DMS153 treated with DMSO at 0.1 percent for 48 hours (cell line): ENCODE measurements around the gene HARBI1.

ENCODE experiments used
- DNase-seq: peaks from one replicate; lab custom pipeline; 2025; ENCODE audit not compliant: unreplicated experiment; lab: John Stamatoyannopoulos, UW

HARBI1 gene

GRCh38 chr11:46617134-46617971 is at the start of gene HARBI1, which contains the start of gene ATG13:
HARBI1 (minus strand) TSS chr11:46617227; CDS start chr11:46616237, 990 bp downstream.
ATG13 (plus strand) TSS chr11:46617553; CDS start chr11:46644292, 26,739 bp downstream.
- peak; percentile 79 for DNase-seq

DNA sequence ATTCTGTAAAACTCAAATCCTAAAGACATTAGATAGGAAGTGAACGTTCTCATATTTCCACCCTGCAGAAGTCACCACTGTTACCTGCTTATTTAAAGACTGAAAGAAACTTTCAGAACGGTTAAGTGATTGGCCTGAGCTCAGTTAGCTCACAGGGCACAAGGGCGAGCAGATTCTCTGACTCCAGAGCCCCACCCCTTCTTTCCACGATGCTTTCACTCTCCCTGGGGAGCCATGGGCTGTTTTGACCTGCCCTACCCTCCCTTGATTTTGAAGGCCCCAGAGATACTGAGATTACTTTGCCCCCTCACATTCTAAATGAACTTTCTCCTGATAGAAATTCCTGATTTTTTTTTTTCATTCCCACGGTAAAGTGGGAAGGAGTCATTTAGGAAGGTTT is 49.5 kb upstream of the HARBI1 start:
- DNase-seq: no peak

DNA sequence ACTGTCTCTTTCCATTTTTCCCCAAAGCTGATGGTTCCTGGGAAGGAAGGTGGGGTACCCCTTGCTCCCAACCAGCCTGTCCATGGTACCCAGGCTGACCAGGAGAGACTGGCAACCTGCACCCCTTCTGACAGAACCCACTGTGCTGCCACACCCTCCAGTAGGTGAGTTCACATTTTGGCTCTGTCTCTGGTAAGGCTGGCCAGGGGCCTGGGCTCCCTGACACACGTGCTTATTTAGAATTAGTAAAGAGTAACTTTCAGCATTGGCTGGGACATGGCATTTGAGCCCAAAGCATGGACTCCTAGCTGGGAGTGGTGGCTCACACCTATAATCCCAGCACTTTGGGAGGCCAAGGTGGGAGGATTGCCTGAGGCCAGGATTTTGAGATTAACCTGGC is 48.3 kb upstream of the HARBI1 start:
- no peak for DNase-seq

DNA sequence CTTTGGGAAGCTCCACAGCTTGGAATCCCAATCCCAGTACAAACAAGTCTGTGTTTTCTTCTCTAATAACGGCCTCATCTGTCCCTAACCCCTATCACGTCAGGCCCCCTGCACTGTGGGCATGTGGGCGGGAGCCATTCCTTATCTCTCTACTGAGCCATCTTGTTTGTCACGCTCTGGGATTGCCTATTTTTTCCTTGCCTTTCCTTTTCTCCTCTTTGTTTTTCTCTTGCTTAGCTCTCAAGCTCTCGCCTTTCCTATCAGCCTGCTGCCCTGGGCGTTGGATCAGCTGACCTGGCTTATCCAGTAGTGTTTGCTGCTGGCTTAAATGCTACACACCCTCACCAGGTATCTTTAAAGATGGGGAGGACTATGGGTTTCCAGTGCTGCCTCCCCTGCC is 47.6 kb upstream of the HARBI1 start:
- DNase-seq: no peak

GRCh38 chr11:46663277-46663940 is 46.4 kb upstream of the HARBI1 start:
- no peak for DNase-seq

DNA sequence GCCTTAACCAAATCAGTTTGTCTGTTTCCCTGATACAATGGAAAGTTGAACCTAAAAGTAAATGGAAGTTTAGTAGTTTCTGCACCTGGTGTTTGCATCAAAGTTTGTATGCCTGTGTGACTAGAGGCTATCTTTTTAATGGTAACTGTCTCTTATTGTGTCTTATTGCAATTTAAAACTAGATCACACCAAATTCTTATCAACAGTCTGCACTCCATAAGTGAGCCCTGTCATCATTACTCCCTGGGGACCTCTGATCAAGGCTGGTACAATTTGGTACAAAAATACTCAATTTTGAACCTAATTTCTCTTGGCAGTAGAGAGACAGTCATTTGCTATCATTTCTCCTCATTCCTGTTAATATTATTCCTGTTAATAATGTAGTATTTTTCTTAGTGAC is 45.3 kb upstream of the HARBI1 start:
- no peak for DNase-seq

DNA sequence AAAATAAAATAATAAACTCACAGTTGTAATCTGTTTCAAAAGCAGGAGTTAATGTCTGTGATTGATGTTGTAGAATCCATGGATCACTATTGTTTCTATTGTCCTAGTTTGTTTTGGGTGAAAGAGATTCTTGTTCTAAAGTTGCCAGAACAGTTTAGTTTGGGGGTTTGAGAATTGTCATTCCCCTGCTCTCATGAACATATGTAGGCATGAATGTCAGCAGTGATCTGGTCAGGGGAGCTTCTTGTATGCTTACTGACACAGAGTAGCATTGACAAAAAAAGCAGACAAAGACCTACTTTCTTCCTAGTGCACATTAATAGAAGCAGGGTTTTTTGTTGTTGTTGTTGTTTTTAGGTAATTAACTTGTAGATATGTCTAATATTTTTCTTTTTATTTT is 44.8 kb upstream of the HARBI1 start:
- no peak for DNase-seq

DNA sequence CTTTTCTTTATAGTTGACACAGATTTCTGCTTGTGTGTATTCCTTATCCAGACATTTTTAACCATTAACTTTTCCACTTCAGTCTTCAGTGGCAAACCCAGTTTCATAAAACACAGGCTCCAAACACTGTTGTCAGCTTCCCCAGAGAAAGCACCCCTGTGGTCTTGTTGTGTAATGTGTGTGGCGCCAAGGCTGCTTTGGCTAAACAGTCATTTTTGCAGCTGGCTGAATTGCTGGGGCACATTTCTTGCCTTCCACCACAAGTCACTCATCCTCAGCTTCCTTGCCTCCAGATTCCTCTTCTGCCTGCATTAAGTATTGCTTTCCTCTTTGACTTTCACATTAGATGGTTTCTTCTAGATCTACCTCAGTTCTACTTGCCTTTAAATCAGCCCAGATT is 42.9 kb upstream of the HARBI1 start:
- no peak for DNase-seq

DNA sequence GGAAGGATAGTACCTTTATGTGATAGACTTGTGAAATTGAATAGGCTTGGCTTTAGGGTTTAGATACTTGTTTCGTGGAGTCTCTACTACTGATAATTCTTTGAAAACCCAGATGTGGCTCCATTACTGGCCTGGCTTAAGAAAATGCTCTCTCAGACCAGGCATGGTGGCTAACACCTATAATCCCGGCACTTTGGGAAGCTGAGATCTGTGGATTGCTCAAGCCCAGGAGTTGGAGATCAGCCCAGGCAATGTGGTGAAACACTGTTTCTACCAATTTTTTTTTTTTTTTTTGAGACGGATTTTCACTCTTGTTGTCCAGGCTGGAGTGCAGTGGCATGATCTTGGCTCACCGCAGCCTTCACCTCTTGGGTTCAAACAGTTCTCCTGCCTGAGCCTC is 41.2 kb upstream of the HARBI1 start:
- no peak for DNase-seq

- no peak for DNase-seq
Observed at GRCh38 chr11:46657186-46657585, 40.2 kb upstream of the HARBI1 start.

GRCh38 chr11:46655631-46656030 is 38.6 kb upstream of the HARBI1 start:
- no peak for DNase-seq

DNA sequence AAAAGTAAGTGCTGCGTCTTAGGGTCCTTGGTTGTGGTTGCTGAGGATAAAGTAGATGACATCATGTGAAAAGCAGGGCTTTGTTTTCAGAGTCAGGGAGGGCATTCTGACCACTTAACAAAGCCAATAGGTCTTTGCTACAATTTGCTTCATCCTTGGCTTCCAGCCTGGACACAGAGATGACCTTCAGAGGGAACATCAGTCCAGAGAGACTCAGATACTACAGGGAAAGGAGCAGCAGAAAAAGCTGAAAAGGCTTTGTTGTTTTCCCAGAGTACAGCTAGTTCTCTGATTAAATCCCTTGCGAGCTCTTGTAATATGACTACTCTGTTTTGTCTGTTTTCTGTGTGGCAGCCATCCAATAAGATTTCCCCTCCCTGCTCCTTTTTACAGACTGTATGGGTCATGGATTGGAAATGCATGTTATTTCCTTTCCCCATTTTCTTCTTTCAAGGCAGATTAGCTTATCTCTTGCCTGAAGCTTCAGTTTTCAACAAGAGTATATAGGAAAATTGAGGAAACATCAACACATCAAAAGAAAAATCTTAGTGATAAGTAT is 32.2 kb upstream of the HARBI1 start:
- no peak for DNase-seq

GRCh38 chr11:46643986-46644385 is 27.0 kb upstream of the HARBI1 start:
- no peak for DNase-seq

- no peak for DNase-seq
Observed at GRCh38 chr11:46643531-46643930, 26.5 kb upstream of the HARBI1 start.

- no peak for DNase-seq
Observed at GRCh38 chr11:46642627-46643335, 25.8 kb upstream of the HARBI1 start.

GRCh38 chr11:46641639-46642038 is 24.6 kb upstream of the HARBI1 start:
- DNase-seq: no peak

- no peak for DNase-seq
Observed at GRCh38 chr11:46640036-46640788, 23.2 kb upstream of the HARBI1 start.

GRCh38 chr11:46639197-46639839 is 22.3 kb upstream of the HARBI1 start:
- no peak for DNase-seq

DNA sequence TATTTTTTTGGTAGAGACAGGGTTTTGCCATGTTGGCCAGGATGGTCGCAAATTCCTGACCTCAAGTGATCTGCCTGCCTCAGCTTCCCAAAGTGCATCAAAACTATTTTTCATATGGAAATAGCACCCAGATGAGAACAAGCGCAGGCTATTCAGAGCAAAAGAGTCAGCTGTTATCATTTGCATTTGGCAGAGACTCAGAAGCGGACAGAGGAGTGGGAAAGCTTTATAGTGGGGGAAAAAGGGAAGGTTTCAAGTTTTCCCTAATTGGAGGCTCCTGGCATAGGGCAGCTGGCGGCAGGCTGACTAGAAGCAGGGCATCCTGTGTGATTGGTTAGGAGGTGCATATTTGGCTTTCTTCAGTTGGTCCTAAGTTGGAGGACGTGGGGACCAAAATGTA is 20.5 kb upstream of the HARBI1 start:
- DNase-seq: no peak

GRCh38 chr11:46635557-46636139 is 18.6 kb upstream of the HARBI1 start:
- DNase-seq: no peak
